AG10803 (cell line): Measurements from ENCODE around the gene SIM2.

Experiments used
- DNase-seq: peaks from one replicate; pipeline ENCODE4 v3.0.0; 2010; ENCODE audit warnings: low read depth
- H3K4me3 ChIP-seq: 2 replicates; pipeline ENCODE4 v1.5.1; 2011; ENCODE audit warnings: mild to moderate bottlenecking, low read length, control low read depth
- CTCF ChIP-seq: conservative IDR thresholded peaks from 2 replicates; pipeline ENCODE4 v1.5.1; 2011; ENCODE audit warnings: mild to moderate bottlenecking, low read length, control low read depth, inconsistent platforms

SIM2 gene

DNA sequence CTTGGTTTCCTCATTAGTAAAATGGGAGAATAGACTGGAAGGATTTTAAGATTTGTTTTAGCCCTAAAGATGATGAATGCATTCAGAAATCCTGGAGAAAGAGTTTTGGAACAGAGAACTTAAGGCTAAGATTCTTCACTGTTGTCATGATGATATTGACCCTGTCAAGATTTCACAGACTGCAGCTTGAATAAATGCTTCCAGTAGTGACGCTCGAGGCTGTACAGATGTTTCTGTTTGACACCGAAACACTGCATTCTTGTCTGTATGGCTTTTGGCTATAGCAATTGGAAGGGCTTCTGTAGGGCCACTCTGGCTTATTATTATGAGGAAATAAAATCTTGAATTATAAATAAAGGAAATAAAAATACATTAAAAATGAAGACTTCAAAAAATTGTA lies 25.7 kb downstream of the SIM2 start:
- no peak for DNase-seq
- H3K4me3 ChIP-seq: no peak overlapping the region
- TF ChIP-seq CTCF: no peak

- no peak for TF ChIP-seq CTCF
- no peak for DNase-seq
- H3K4me3 ChIP-seq: no peak overlapping the region
Measured at GRCh38 chr21:36725793-36726386, 27.0 kb downstream of the SIM2 start.

- H3K4me3 ChIP-seq: no peak overlapping the region
- no peak for TF ChIP-seq CTCF
- DNase-seq: no peak
Measured at GRCh38 chr21:36727866-36728265, 29.0 kb downstream of the SIM2 start.

- no peak for DNase-seq
- H3K4me3 ChIP-seq: no peak overlapping the region
- no peak for TF ChIP-seq CTCF
Measured at GRCh38 chr21:36728371-36729111, 29.6 kb downstream of the SIM2 start.

DNA sequence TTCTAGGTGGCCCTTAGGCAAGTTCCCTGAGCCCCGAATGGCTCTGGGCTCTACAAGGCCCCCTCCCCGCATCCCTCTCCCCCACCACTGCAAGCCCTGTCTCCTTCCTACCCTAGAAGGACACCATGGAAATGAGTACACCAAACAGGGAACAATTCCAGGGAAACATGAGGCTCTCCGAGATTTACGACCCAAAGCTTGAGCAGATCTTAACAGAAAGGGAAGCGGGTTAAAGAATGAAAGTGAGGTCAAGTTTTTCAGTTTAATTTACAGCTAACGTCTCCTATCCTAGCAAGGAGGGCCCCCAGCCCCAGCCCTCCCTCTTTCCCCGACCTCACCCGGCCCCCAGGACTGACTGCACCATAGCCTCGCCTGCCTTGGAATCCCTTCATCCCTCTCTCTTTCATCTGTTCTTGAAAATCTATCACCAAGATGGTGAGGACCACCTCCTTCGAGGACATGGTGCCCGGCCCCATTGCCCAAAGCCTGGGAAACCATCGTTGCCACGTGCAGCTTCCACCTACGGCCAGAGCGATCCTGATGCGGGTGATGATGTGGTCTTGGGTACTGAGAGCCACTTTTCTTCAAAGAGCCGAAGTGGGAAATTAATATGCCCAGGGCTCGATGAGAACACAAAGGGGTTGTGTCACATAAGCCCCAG lies 30.5 kb downstream of the SIM2 start:
- no peak for DNase-seq
- H3K4me3 ChIP-seq: no peak overlapping the region

More for the DNA sequence above, 30.5 kb downstream of the SIM2 start:
- TF ChIP-seq CTCF: no peak
